Hepatocyte (in vitro differentiated cells): ENCODE measurements around the gene TEKT5.

ENCODE experiments used
- EZH2 ChIP-seq: fragments of 200-600 bp; sonication (generic); IDR thresholded peaks from 2 replicates; pipeline ENCODE4 v1.6.1; 2016; ENCODE audit warnings: antibody characterized with exemption, mild to moderate bottlenecking, borderline replicate concordance
- EZH2phosphoT487 ChIP-seq: fragments of 200-600 bp; sonication (generic); IDR thresholded peaks from one replicate; pipeline ENCODE4 v1.6.1; 2018; ENCODE audit warnings: antibody characterized with exemption, mild to moderate bottlenecking, low read depth, moderate library complexity; ENCODE audit not compliant: unreplicated experiment, severe bottlenecking
- TF ChIP-seq, protein P1 (sequence below): fragments of 200-600 bp; sonication (generic); IDR thresholded peaks from 2 replicates; pipeline ENCODE4 v1.5.1; 2016; ENCODE audit warnings: antibody characterized with exemption, mild to moderate bottlenecking; ENCODE audit not compliant: poor library complexity

DNA sequence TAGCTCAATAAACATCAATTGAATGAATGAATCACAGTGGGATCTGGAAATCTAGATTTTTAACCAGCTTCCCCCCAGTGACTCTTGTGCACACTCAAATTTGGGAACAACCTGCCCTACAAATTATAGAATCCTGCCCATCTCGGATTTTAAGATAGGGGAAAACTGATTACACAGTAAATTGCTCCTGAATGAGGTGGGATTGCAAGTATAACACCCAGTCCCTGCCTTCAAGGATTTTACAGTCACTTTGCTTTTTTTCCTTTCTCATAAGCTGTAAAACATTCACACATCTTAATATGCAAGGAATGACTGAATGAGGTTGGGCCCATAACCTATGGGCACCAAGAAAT is 48.5 kb downstream of the TEKT5 start:
- TF ChIP-seq, protein P1, sequence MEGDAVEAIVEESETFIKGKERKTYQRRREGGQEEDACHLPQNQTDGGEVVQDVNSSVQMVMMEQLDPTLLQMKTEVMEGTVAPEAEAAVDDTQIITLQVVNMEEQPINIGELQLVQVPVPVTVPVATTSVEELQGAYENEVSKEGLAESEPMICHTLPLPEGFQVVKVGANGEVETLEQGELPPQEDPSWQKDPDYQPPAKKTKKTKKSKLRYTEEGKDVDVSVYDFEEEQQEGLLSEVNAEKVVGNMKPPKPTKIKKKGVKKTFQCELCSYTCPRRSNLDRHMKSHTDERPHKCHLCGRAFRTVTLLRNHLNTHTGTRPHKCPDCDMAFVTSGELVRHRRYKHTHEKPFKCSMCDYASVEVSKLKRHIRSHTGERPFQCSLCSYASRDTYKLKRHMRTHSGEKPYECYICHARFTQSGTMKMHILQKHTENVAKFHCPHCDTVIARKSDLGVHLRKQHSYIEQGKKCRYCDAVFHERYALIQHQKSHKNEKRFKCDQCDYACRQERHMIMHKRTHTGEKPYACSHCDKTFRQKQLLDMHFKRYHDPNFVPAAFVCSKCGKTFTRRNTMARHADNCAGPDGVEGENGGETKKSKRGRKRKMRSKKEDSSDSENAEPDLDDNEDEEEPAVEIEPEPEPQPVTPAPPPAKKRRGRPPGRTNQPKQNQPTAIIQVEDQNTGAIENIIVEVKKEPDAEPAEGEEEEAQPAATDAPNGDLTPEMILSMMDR: no peak
- TF ChIP-seq EZH2: no peak
- no peak for TF ChIP-seq EZH2phosphoT487
